ENCODE results near the gene HSP90AB1. TPM values are rescaled to one million over a fixed set of nuclear protein-coding genes. Genes with fewer than 3 reads are reported as not detected.

The HSP90AB1 gene
- total and polyA plus RNA-seq, 9 of the 15 experiments (the other 6 are each of a cell fraction or from before 2014, with no cell fraction given) = 1,780 to 3,358 (median 2,262) TPM

GRCh38 chr6:44237813-44238433 is 9.0 kb upstream of the HSP90AB1 start (continued):
- TF ChIP-seq ZBTB1 (CRISPR knock-in tag; IDR thresholded peaks at IDR 0.05; ENCODE audit: borderline replicate concordance, low read depth) (no peak; the same call in 1 of the 2 replicates), ZKSCAN3 (CRISPR knock-in tag; IDR thresholded peaks at IDR 0.05) (no peak), TAF7 (tag; IDR thresholded peaks at IDR 0.05) (no peak), TGIF2 (CRISPR knock-in tag; IDR thresholded peaks at IDR 0.05) (no peak), MAFK (IDR thresholded peaks at IDR 0.05; ENCODE audit: low read length) (no peak), NR2C2 (CRISPR knock-in tag; IDR thresholded peaks at IDR 0.05) (no peak), NR2C2 (tag; IDR thresholded peaks at IDR 0.05) (0 out of 2 replicates have a peak, but pooled peaks have one; percentile 28), SIRT6 (IDR thresholded peaks at IDR 0.05; ENCODE audit: low read depth, low read length) (no peak), POLR3A (IDR thresholded peaks at IDR 0.05; ENCODE audit: borderline replicate concordance, extremely low read depth, insufficient read depth, insufficient read length) (no peak), BRCA1 (IDR thresholded peaks at IDR 0.05) (no peak), BRCA1 (CRISPR knock-in tag; IDR thresholded peaks at IDR 0.05) (no peak), ZKSCAN1 (IDR thresholded peaks at IDR 0.05; ENCODE audit: low read depth, low read length) (no peak; the same call in 1 of the 2 replicates), KLF13 (tag; IDR thresholded peaks at IDR 0.05; ENCODE audit: borderline replicate concordance, low read depth) (peak; percentile 61; the same call in 1 of the 2 replicates), TRIM24 (IDR thresholded peaks at IDR 0.05) (peak; percentile 26 to 58; a peak in 2 of 4 replicates), TAF1 (IDR thresholded peaks at IDR 0.05; ENCODE audit: control insufficient read depth, extremely low read depth, insufficient read depth, low read length, severe bottlenecking) (peak; percentile 28), MTF1 (CRISPR knock-in tag; IDR thresholded peaks at IDR 0.05; ENCODE audit: borderline replicate concordance) (no peak), JUNB (CRISPR knock-in tag; conservative IDR thresholded peaks at IDR 0.05) (peak; percentile 61), ZNF277 (CRISPR knock-in tag; IDR thresholded peaks at IDR 0.05; ENCODE audit: borderline replicate concordance) (no peak), L3MBTL2 (IDR thresholded peaks at IDR 0.05) (peak; percentile 88), KAT8 (IDR thresholded peaks at IDR 0.05; ENCODE audit: low read depth) (no peak), BRD4 (IDR thresholded peaks at IDR 0.05) (no peak), ESRRB (CRISPR knock-in tag; IDR thresholded peaks at IDR 0.05; ENCODE audit: borderline replicate concordance) (peak; percentile 37; the same call in 1 of the 2 replicates), CLOCK (CRISPR knock-in tag; IDR thresholded peaks at IDR 0.05; ENCODE audit: borderline replicate concordance) (no peak), TAL1 (IDR thresholded peaks at IDR 0.05) (no peak), ZNF644 (tag; IDR thresholded peaks at IDR 0.05; ENCODE audit: low read depth) (no peak), ZNF75A (CRISPR knock-in tag; IDR thresholded peaks at IDR 0.05) (no peak), ZNF444 (CRISPR knock-in tag; IDR thresholded peaks at IDR 0.05) (no peak), KLF16 (IDR thresholded peaks at IDR 0.05) (0 out of 2 replicates have a peak, but pooled peaks have one; percentile 4)

All from K562 (cell line).